Measurements from ENCODE around the gene RNF2.
"Not testable (repeated sequence)": the region's sequence is repeated elsewhere in the genome, so short reads cannot be mapped to it uniquely, and the experiment has no call there.

Gene RNF2

DNA sequence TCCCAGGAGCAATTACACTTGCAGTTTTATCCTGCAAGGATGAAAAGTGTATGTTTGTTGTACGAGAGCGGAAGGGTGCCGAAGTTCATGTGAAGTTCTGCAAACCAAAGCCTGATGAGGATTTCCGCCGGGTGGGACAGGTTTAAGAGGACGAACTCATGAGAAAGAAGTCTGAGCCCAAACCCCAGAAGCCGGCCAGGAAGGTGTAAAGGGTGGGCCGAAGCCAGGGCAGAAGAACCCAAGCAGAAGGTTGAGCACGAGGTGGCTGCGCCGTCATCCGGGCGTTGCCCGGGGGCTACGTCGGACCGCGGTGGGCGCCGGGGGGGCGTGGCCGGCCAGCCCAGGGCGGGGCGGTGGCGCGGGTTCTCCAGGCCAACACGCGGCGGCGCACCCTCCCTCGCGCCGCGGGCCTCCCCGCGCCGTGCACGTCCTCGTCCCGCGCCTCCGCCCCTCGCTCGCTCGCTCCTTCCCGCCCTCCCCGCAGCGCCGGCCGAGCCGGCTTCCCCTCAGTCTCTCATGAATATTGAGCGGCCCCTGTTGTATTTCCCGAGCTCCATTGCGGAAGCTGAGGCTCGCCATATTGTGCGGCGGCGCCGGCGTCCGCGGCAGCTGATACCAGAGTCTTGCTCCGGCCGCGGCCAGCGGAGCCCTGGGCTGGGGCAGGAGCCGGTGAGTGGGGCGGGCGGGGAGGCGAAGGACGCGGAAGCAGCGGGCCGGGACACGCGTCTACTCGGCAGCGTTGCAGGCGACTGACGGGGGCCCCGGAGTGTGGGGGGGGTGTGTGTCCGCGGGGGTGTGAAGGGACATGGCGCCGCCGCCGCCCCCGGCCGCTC is at the start of gene RNF2:
RNF2 (plus strand) TSS at position 578 of the 833 bp plus-strand sequence. CDS start 41,996 bp downstream, outside the sequence.
- peak; percentile 81 for DNase-seq

DNA sequence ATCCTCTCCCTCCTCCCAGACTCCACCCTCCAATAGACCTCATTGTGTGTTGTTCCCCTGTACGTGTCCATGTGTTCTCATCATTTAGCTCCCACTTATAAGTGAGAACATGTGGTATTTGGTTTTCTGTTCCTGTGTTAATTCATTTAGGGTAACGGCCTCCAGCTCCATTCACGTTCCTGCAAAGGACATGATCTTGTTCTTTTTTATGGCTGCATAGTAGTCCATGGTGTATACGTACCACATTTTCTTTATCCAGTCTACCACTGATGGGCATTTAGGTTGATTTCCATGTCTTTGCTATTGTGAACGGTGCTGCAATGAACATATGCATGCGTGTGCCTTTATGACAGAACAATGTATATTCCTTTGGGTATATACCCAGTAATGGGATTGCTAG is 45.4 kb upstream of the RNF2 start:
- DNase-seq = not testable (repeated sequence)

DNA sequence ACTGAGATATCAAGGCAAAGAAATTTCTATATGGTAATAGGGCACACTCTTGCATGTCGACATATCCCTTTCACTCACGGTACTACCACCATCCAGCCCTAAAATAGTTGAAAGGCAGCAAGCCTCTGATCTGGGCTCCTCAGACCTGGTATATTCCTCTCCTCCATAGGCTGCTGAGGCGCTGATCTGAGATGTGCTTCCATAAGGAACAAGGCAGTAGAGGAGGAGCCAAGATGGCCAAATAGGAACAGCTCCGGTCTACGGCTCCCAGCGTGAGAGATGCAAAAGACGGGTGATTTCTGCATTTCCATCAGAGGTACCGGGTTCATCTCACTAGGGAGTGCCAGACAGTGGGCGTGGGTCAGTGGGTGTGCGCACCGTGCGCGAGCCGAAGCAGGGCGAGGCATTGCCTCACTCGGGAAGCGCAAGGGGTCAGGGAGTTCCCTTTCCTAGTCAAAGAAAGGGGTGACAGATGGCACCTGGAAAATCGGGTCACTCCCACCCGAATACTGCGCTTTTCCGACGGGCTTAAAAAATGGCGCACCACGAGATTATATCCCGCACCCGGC is 44.0 kb upstream of the RNF2 start:
- DNase-seq = not testable (repeated sequence)

DNA sequence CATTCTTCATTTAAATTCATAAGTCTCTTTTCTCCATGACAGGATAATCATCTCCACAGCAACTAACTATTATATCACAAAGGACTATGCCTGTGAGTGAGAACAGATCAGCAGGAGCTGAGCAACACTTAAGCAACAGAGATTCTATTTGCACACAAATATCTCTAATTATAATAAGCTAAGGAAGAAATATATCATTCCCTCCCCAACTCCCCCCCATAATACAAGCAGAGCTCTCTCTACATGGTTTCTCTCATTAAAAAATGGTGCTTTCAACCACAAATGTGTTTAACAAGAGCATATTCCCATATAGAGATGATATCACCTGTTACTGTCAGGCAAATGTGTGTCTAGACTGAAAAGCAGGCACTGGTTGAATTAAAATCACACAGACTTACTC is 36.5 kb upstream of the RNF2 start:
- DNase-seq = no peak

DNA sequence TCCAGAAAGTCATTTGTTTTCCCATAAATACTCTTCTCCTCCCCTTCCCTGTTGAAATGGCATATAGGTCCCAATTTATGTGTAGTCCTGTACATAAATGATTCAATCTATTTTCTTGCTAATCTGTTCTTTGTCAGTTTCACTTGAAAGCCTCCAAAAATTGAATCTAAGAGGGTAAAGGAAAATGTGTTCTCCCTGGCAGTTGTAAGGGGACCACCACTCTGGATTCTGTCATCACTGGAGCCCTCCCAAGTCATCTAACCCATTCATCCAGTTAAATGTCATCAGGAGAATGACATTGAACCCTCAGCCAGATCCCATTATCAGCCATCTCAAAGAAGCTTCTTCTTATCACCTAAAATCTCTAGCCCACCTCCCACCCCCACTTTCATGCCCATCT is 35.0 kb upstream of the RNF2 start:
- DNase-seq = no peak

DNA sequence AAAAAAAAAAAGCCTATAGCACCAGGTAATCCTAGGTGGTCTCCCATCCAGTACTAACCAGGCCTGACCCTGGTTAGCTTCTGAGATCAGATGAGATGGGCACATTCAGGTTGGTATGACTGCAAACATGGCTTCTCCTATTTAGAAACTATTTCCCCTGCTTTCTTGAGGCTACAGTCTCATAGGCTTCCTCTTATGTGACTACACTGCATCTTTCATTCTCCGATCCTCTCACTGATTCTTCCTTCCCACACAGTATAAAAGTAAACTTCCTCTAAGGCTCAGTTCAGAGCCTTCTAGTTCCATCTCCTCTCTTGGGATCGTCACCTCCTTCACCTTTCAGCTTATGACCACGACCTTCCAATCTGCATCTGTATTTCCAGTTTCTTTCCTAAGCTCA is 30.4 kb upstream of the RNF2 start:
- no peak for DNase-seq

DNA sequence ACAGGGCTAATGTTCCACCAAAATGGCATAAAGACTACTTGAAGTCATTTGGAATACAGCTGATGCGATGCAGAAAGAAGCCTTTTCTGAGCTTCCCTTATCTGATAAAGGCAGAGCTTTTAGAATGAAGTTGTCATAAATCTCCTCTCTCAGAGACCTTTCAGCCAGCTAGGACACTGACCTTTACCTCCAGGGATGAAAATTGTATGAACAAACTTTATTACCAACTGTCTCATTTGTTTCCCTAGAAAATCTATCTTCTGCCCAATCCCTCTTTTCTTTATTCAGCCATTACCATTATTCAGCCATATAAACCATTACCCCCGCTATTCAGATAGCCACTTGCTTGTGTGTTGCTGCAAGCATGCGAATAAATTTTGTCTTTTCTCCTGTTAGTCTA is 29.7 kb upstream of the RNF2 start:
- DNase-seq = no peak

DNA sequence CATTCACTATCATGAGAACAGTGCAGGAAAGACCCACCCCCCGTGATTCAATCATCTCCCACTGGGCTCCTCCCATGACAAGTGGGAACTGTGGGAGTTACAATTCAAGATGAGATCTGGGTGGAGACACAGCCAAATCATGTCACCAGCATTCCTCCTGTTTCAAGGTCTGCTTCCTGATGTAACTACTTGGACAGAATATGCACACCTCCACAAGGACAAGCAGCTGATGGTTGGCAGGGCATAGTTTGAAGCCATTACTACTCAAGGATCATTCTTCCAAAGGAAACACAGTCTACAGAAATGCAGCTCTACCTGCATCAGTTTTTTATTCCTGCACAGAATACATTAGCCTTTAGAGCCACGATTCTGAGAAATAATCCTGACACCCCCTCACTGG is 28.5 kb upstream of the RNF2 start:
- DNase-seq = peak; percentile 17

DNA sequence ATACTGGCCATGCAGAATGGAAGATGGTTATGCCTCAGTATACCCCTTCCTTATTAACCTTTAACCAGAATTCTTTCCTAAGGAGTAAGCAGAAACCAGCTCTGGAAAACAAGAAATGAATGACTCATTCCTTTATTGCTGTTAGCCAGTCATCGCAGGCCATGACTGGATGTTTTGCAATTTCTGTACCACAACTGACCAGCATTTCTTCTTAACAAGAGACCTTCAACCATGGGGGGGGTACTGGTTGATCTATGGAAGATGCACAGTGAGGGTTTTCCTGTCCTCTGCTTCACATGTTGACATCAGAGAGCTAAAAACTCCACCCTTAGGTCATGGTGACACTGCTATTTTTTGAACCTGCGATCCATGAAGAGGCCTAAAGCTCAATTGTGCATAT is 28.0 kb upstream of the RNF2 start:
- peak; percentile 89 for DNase-seq

DNA sequence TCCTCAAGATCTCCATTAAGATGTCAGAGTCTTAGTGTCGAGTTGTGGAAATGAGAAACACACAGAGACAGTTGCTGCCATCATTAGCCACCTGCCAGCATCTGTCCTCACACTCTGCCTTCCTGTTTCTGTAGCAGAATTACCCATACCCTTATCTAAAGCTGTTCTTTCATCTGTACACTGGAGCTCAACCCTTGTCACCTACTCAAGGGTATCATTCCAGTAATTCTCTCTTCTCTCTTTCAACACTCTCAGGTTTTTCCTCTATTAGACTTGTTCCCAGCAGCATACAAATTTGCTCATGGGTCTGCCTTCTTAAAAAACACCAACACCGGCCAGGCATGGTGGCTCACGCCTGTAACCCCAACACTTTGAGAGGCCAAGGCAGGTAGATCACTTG is 27.4 kb upstream of the RNF2 start:
- no peak for DNase-seq

DNA sequence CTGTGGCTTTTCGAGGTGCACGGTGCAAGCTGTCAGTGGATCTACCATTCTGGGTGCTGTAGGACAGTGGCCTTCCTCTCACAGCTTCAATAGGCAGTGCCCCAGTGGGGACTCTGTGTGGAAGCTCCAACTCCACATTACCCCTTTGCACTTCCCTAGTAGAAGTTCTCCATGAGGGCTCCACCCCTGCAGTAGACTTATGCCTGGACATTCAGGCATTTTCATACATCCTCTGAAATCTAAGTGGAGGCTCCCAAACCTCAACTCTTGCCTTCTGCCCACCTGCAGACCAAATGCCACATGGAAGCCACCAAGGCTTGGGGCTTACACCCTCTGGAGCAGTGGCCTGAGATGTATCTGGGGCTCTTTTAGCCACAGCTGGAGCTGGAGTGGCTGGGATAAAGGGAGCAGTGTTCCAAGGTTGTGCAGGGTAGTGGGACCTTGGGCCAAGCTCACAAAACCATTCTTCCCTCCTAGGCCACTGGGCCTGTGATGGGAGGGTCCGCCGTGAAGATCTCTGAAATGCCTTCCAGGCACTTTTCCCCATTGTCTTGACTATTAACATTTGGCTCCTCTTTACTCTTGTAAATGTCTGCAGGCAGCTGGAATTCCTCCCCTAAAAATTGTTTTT is 18.0 kb upstream of the RNF2 start:
- no peak for DNase-seq

DNA sequence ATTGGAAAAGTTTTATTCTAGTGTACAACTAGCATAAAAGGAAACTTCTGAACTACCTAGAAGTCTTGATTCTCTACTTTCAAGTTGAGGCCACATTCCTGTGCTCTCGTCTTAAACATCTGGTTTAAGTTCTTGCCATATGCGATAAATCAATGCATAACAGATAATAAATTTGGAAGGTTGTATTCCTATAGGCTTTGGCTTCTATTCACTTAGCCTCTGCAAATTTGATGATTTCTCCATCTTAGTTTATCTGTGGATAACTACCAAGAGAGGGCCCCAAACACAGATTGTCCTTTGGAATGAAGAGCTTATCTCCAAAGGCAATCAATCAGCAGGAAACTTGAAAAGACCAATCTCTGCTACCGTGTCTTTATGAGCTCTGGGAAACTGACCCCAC is 11.7 kb upstream of the RNF2 start:
- DNase-seq = no peak

DNA sequence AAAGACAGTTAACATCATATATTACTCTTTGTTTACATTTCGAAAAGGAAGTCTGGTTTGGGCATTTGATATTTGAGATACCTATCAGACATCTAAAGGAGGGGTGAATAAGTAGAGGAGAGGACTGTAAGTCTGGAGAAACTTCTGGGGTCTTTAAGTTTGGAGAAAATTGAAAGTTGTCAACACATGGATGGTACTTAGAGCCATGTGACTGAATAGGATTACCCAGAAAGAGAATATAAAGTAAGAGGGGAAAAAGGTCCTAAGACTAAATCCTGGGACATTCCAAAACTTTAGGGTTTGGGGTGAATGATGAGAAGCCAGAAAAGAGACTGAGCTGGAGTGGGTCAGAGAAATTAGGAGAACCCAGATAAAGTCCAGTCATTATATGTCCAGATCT is 10.1 kb upstream of the RNF2 start:
- DNase-seq = no peak

DNA sequence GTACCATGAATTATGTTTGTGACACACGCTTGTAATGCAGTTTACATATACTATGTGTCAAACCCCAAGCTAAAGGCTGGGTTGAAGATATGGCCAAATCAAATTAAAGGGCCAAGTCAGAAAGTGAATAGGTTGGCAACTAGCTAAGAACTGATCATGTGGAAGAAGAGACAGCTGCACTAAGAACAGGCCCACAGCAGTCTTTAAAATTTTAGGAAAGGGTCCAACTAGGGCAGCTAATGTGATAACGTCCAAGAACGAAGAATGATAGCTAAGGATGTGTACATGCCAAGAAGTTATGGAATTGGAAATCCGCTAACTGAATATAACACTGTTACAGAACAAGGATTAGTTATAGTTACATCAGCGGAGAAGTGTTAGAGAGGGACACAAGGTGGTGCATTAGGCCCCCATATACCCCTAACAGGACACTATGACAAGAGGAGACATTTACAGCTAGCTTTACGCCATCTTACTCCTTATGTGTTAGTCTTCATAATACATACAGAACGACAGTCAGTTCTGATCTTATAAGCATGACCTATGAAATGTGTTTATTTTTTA is 6.5 kb upstream of the RNF2 start:
- DNase-seq = no peak

DNA sequence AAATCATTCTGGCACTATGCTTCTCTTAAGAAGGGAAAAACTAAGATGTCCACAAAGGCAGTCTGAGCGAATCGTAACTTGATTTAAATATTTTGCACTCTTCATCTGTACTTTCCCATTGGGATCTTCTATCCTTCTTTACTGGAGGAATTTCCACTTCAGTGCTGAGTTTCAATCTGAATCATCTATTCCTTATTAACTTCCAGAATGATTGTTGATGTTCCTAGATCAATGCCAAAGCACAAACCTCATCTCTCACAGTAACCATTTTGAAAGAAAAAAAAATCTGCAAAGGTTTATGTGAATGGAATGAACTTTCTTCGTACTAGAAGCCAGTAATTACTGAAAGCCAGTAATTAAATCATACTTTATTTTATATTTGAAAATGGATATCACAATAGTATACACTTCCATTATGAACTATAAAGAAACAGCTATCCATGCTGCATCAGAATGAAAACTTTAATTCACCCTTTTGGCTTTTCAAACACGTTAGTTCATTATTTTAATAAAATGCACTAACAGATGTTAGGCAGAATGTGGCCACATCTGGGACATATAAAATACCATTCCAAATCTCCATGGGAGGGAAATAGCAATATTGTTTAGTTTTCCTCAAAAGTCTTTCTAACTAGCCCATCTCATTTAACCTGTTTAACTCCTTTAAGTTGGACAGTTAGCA is 5.5 kb upstream of the RNF2 start:
- no peak for DNase-seq

DNA sequence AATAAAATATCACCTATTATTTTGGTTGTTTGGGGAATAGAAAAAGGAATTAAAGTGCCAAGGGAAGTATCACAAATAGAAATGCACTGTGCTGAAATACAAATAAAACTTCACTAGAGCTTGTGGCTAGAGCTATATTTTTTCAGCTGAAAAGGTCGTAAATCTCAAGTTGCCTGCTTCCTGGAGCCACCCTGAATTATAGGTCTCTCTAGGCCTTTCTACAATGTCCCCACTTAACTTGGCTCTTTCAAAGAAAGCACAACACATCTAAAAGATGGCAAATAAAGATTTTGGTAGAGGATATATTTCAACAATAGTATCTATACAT is 5.0 kb upstream of the RNF2 start:
- no peak for DNase-seq

DNA sequence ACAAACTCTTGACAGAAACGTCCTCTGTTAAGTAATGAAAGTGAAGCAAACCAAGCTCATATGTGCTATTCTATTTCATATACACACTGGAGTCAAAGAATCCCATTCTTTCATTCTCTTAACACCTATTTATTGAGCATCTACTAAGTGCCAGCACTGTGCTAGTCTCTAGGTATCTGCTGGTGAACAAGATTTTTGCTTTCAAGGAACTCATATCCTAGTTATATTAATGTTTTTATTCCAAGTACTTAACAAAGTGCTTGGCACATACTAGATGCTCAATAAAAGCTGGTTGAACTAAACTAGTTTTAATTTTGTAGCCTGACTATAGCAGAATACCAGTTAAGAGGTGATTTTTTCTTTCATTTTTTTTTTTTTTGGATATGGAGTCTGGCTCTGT is 3.6 kb upstream of the RNF2 start:
- no peak for DNase-seq

DNA sequence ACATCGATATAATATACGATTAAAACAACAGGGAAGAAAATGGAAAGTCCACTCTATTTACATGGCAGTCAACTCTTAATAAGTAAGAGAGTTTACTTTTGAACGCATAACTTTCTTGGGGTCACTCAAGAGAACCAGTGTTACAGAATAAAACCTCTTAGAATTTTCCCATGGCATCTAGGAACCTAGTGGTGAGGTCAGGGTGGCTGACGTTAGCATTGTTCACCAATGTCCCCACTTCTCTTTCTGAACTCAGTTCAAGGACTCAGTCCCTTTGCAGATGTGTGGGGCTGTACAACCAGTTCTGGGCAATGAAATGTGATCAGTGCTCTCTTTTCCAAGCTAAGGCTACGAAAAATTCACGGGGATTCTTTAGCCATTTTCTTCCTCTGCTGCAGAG is 2.6 kb upstream of the RNF2 start:
- DNase-seq = no peak

DNA sequence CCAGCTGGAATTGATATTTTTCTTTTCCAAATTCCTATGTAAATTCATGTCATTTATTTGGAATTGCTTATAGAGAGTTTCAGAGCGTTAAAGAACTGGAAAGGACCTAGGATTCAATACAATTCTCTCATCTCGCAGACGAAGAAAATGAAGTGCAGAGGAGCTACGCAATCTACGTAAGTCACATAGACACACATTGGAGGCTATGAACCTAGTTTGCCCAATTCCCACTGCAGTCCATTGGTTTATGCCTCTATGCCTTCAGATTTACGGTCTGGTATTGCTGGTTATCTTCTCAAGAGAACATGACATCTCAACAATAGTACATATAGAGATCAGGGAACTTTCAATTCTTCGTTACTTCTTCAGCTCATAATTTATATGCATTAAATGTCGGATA is 971 bp upstream of the RNF2 start:
- DNase-seq = no peak

DNA sequence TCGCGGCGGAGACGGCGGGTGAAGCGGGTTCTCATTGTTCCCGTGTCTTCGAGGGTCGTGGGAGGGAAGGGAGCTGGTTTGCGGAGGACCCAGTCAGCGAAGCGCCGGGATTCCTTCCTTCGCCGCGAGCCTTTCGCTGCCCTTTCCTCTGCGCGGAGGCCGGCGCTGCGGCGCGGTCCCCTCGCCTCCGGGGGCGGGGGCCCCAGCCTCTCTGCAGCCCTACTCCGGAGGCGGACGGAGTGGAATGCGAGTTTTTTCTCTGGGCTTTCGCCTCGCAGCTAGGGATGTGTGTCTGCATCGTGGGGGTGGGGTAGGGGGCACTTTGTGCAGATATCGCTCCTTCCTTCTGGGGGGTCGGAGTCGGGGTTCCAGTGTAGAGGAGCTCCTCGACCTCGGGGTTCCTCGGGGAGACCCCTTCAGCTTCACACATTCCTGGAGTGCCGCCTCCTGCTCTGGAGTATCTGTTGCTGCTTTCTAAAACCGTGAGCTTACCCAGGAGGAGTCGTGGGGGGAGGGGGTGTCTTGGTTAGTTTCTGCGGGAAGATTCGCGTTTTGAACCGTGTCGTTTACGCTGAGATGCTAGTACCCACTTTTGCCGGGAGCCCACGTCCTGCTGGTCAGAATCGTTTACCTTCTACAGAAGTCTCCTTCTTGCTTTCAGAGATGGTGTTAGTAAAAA is 595 bp downstream of the RNF2 start:
- DNase-seq = peak; percentile 55

DNA sequence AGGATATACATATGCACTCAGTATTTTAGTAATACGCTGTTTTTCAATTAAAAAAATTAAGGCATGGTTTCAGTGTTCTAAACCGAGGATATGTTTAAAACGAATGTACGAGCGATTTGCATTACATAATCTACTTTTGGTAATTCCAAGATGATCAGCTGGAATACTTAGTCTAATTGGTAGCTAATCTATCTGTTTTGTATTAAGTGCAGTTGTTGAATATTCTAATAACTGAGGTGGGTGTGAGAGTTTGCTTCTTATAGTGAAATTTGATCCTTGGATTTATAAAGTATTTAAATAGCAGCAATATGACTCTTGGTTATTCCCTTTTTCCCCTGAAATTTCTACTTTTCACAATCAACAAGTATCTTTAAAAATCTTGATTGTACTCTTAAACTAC is 1.3 kb downstream of the RNF2 start:
- no peak for DNase-seq

DNA sequence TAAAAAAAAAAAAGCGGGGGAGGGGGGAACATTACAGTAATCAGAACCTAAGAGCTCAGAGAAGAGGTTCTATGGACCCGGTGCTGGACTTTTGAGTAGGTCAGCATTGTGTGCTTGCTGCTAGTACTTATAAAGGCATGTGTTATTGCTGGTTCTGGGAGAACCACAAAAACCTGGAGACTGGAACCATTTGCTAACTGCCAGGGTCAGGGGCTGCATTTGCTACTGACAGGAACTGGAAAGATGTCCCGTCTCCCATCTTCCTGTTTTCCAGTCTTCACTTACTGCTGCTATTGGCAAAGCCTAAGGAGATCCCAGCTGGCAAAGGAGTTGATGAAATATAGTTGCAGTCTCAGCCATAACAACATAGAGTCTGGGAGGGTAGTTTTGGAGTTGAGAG is 4.3 kb downstream of the RNF2 start:
- no peak for DNase-seq

DNA sequence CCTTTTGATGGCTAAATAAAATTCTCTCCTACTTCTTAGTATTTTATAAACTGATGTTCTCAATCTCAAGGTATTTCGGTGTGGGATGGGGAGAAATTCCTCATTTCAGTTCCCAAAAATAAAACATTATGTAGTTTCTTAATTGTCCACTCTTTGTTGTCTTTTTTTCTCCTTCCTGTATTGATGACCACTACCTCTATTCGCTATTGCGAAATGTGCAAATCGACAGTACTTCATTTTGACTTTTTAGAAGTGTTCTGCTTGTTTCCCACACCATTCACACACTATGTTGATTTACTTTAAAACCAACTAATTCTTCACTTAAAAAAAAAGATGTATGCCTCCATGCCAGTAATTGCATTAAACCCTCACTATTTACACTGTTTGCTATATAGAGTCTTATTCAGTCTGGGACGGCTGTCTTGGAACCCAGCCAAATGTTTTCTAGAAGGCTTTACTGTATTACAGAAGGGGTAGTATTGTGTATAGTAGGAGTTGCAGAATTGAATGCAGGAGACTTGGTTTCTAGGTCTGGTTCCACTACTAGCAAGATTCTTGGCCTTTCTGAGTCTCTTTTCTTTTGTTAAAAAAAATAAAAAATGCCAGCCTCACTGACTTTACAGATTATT is 5.6 kb downstream of the RNF2 start:
- DNase-seq = no peak

All from EL (cell line).